Tibial nerve (tissue), 4 donors: ENCODE results near the gene FSTL4. TPM values are rescaled to one million over a fixed set of nuclear protein-coding genes. Genes with fewer than 3 reads are reported as not detected.

Experiments used
- DNase-seq, 2 donors: peaks; one replicate each; pipeline ENCODE4 v3.0.0-alpha.2; 2019; ENCODE audit warnings: low spot score in 2 of 2
- H3K27ac ChIP-seq, 4 donors: fragments of 200-600 bp; sonication (generic) in 3 of 4; one replicate each; pipeline ENCODE4 v1.5.1; 2017 to 2019; ENCODE audit warnings: mild to moderate bottlenecking in 1 of 4
- H3K27me3 ChIP-seq, 2 donors: fragments of 200-600 bp; sonication (generic) in 1 of 2; one replicate each; pipeline versions ENCODE4 v1.5.1 to v1.6.0; 2017 to 2019
- H3K36me3 ChIP-seq, 3 donors: fragments of 200-600 bp; sonication (generic); one replicate each; pipeline ENCODE4 v1.5.1; 2018 to 2019
- H3K4me1 ChIP-seq, 4 donors: fragments of 200-600 bp; sonication (generic) in 3 of 4; one replicate each; pipeline ENCODE4 v1.5.1; 2017 to 2019
- H3K4me3 ChIP-seq, 4 donors: fragments of 200-600 bp; sonication (generic) in 3 of 4; one replicate each; pipeline ENCODE4 v1.5.1; 2017 to 2019; ENCODE audit warnings: mild to moderate bottlenecking in 1 of 4, moderate library complexity in 1 of 4
- H3K9me3 ChIP-seq, 4 donors: fragments of 200-600 bp; sonication (generic) in 3 of 4; one replicate each; pipeline ENCODE4 v1.5.1; 2017 to 2019
- CTCF ChIP-seq, 5 experiments: fragments of 200-600 bp in 3 of 5; fragments of 450-650 bp in 2 of 5; sonication (generic) in 3 of 5; IDR thresholded peaks; one replicate each; pipeline ENCODE4 v1.5.1; 2016 to 2019; ENCODE audit warnings: antibody characterized with exemption in 5 of 5, mild to moderate bottlenecking in 3 of 5, moderate library complexity in 2 of 5
- EP300 ChIP-seq, 2 donors: sonication (generic); formaldehyde crosslinking; IDR thresholded peaks; one replicate each; pipeline ENCODE4 v1.6.1; 2017; ENCODE audit warnings: antibody characterized with exemption in 2 of 2, mild to moderate bottlenecking in 1 of 2
- POLR2A ChIP-seq, 2 donors: fragments of 450-650 bp; IDR thresholded peaks; one replicate each; pipeline ENCODE4 v1.6.1; 2017; ENCODE audit warnings: antibody characterized with exemption in 2 of 2, mild to moderate bottlenecking in 2 of 2, moderate library complexity in 2 of 2
- WGBS, 2 donors: methylation state at CpG; one replicate each; pipeline ENCODE4 v1.1.5; 2018; 5-methylcytosine and 5-hydroxymethylcytosine counted together
- total RNA-seq, 4 donors: library from RNA; depleted of rRNA; stranded (reverse); fragments of >200 nt; gene quantifications; one replicate each; pipeline ENCODE4 v1.1.0, GENCODE V29; 2016

Gene FSTL4
- total RNA-seq, 4 donors from 2014 or later: 0.22 TPM; not detected in 3

GRCh38 chr5:133228316-133228715, 384.0 kb downstream of the FSTL4 start:
- H3K4me1 ChIP-seq: no peaks in the 10 kb centered on the region
- no peak overlapping the region for H3K4me3 ChIP-seq
- DNase-seq: no peak
- no peaks in the 10 kb centered on the region for H3K9me3 ChIP-seq
- 82 to 84% methylated on average over 1 of the region's 1 CpG for WGBS, 2 donors
- TF ChIP-seq CTCF (IDR thresholded peaks at IDR 0.05) (no peak), EP300 (IDR thresholded peaks at IDR 0.05) (no peak), POLR2A (IDR thresholded peaks at IDR 0.05) (no peak)
- no peak overlapping the region for H3K27ac ChIP-seq
- H3K27me3 ChIP-seq: no peaks in the 10 kb centered on the region
- H3K36me3 ChIP-seq: no peaks in the 10 kb centered on the region

- DNase-seq: no peak
Observed at GRCh38 chr5:133227897-133228296, 384.4 kb downstream of the FSTL4 start.

GRCh38 chr5:133227082-133227481, 385.3 kb downstream of the FSTL4 start:
- no peaks in the 10 kb centered on the region for H3K36me3 ChIP-seq
- TF ChIP-seq CTCF (IDR thresholded peaks at IDR 0.05): no peak
- H3K4me3 ChIP-seq: no peak overlapping the region
- WGBS, 2 donors: 54 to 60% methylated on average over 3 of the region's 3 CpGs
- no peaks in the 10 kb centered on the region for H3K9me3 ChIP-seq
- H3K27me3 ChIP-seq: no peaks in the 10 kb centered on the region
- H3K27ac ChIP-seq: no peak overlapping the region
- no peaks in the 10 kb centered on the region for H3K4me1 ChIP-seq
- no peak for DNase-seq

More at GRCh38 chr5:133227897-133228296, 384.4 kb downstream of the FSTL4 start:
- no peaks in the 10 kb centered on the region for H3K27me3 ChIP-seq
- no peaks in the 10 kb centered on the region for H3K9me3 ChIP-seq
- no peak overlapping the region for H3K4me3 ChIP-seq
- no peaks in the 10 kb centered on the region for H3K4me1 ChIP-seq
- H3K36me3 ChIP-seq: no peaks in the 10 kb centered on the region
- H3K27ac ChIP-seq: no peak overlapping the region
- TF ChIP-seq EP300 (IDR thresholded peaks at IDR 0.05) (no peak), CTCF (IDR thresholded peaks at IDR 0.05) (no peak), POLR2A (IDR thresholded peaks at IDR 0.05) (no peak)
- 85 to 87% methylated on average over 6 of the region's 6 CpGs for WGBS, 2 donors

- Histone ChIP-seq H3K27ac (no peak overlapping the region), H3K4me1 (no peaks in the 10 kb centered on the region), H3K27me3 (no peaks in the 10 kb centered on the region), H3K4me3 (no peak overlapping the region), H3K9me3 (no peaks in the 10 kb centered on the region), H3K36me3 (no peaks in the 10 kb centered on the region)
- TF ChIP-seq CTCF (IDR thresholded peaks at IDR 0.05) (no peak), POLR2A (IDR thresholded peaks at IDR 0.05) (no peak), EP300 (IDR thresholded peaks at IDR 0.05) (no peak)
- 43% methylated on average over 1 of the region's 1 CpG; no CpG with 5 or more reads in 1 of the 2 donors for WGBS, 2 donors
- DNase-seq: no peak
Observed at GRCh38 chr5:133226186-133226585, 386.2 kb downstream of the FSTL4 start.

- no peaks in the 10 kb centered on the region for H3K4me1 ChIP-seq
- no peak for DNase-seq
- H3K27ac ChIP-seq: no peak overlapping the region
- TF ChIP-seq EP300 (IDR thresholded peaks at IDR 0.05) (no peak), CTCF (IDR thresholded peaks at IDR 0.05) (no peak), POLR2A (IDR thresholded peaks at IDR 0.05) (no peak)
- WGBS, 2 donors: 61 to 73% methylated on average over 7 of the region's 7 CpGs
- no peaks in the 10 kb centered on the region for H3K36me3 ChIP-seq
- no peaks in the 10 kb centered on the region for H3K9me3 ChIP-seq
- no peak overlapping the region for H3K4me3 ChIP-seq
- H3K27me3 ChIP-seq: no peaks in the 10 kb centered on the region
Observed at GRCh38 chr5:133225671-133226152, 386.6 kb downstream of the FSTL4 start.
